Measurements from ENCODE around the gene MTM1. TPM values are rescaled to one million over a fixed set of nuclear protein-coding genes. Genes with fewer than 3 reads are reported as not detected.

MTM1 gene
- total RNA-seq, 1 experiment from 2014 or later, result 11.6 TPM

- H3K4me1 Mint-ChIP-seq (ENCODE audit: insufficient read depth, unreplicated experiment), result no peaks in the 10 kb centered on the region
- intact Hi-C loops (cut with micrococcal nuclease), result no loop called here
- no peak for TF ChIP-seq CTCF (IDR thresholded peaks at IDR 0.05; ENCODE audit: unreplicated experiment)
- BruUV-seq (replicated peaks), result no TSS peak
- ChIA-PET POLR2A (interaction anchor here (1.0 kb wide), 1 partner anchor 13 kb away, joined by 3 read pairs; no protein-coding TSS in a partner anchor), CTCF (interaction anchor here (0.6 to 1.5 kb wide), 5 partner anchors 13 to 284 kb away, joined by 3 to 5 read pairs (median 3); no protein-coding TSS in a partner anchor)
- H3K27ac Mint-ChIP-seq (ENCODE audit: low read depth, unreplicated experiment), result no peak overlapping the region
- H3K36me3 Mint-ChIP-seq (ENCODE audit: insufficient read depth, unreplicated experiment), result peaks cover 20% of the 10 kb centered on the region
- H3K27me3 Mint-ChIP-seq (ENCODE audit: insufficient read depth, unreplicated experiment), result no peaks in the 10 kb centered on the region
- H3K4me3 Mint-ChIP-seq (ENCODE audit: unreplicated experiment), result no peak overlapping the region
- no peak for DNase-seq (ENCODE audit: unreplicated experiment)
- H3K9me3 Mint-ChIP-seq (ENCODE audit: unreplicated experiment), result no peaks in the 10 kb centered on the region
These were observed 80.0 kb downstream of the MTM1 start for GRCh38 chrX:150648296-150648940.

GRCh38 chrX:150649096-150649870 is 80.9 kb downstream of the MTM1 start:
- Mint-ChIP-seq H3K27ac (ENCODE audit: low read depth, unreplicated experiment) (no peak overlapping the region), H3K4me1 (ENCODE audit: insufficient read depth, unreplicated experiment) (no peaks in the 10 kb centered on the region), H3K27me3 (ENCODE audit: insufficient read depth, unreplicated experiment) (no peaks in the 10 kb centered on the region), H3K36me3 (ENCODE audit: insufficient read depth, unreplicated experiment) (peaks cover 20% of the 10 kb centered on the region), H3K9me3 (ENCODE audit: unreplicated experiment) (no peaks in the 10 kb centered on the region), H3K4me3 (ENCODE audit: unreplicated experiment) (no peak overlapping the region)
- CTCF ChIA-PET, result interaction anchor here (0.9 to 1.3 kb wide), 3 partner anchors 49 to 285 kb away, joined by 3 read pairs; no protein-coding TSS in a partner anchor
- POLR2A ChIA-PET, result interaction anchor here (1.0 kb wide), 1 partner anchor 14 kb away, joined by 3 read pairs; no protein-coding TSS in a partner anchor
- no peak for TF ChIP-seq CTCF (IDR thresholded peaks at IDR 0.05; ENCODE audit: unreplicated experiment)
- DNase-seq (ENCODE audit: unreplicated experiment), result no peak
- intact Hi-C loops (cut with micrococcal nuclease), result no loop called here
- no TSS peak for BruUV-seq (replicated peaks)

GRCh38 chrX:150651906-150652305 is 83.5 kb downstream of the MTM1 start:
- Mint-ChIP-seq H3K4me3 (ENCODE audit: unreplicated experiment) (no peak overlapping the region), H3K27ac (ENCODE audit: low read depth, unreplicated experiment) (no peak overlapping the region), H3K9me3 (ENCODE audit: unreplicated experiment) (no peaks in the 10 kb centered on the region), H3K27me3 (ENCODE audit: insufficient read depth, unreplicated experiment) (no peaks in the 10 kb centered on the region), H3K36me3 (ENCODE audit: insufficient read depth, unreplicated experiment) (peaks cover 14% of the 10 kb centered on the region), H3K4me1 (ENCODE audit: insufficient read depth, unreplicated experiment) (no peaks in the 10 kb centered on the region)
- no peak for DNase-seq (ENCODE audit: unreplicated experiment)
- BruUV-seq (replicated peaks), result no TSS peak
- intact Hi-C loops (cut with micrococcal nuclease), result no loop called here
- CTCF ChIA-PET, result interaction anchor here (0.7 to 1.0 kb wide), 2 partner anchors 697 to 701 kb away, joined by 3 to 4 read pairs; no protein-coding TSS in a partner anchor
- TF ChIP-seq CTCF (IDR thresholded peaks at IDR 0.05; ENCODE audit: unreplicated experiment), result no peak
- POLR2A ChIA-PET, result interaction anchor here (0.6 kb wide), 1 partner anchor 1029 kb away, joined by 3 read pairs; no protein-coding TSS in a partner anchor

GRCh38 chrX:150655788-150656187 is 87.4 kb downstream of the MTM1 start:
- ChIA-PET CTCF (no interaction called here), POLR2A (no interaction called here)
- intact Hi-C loops (cut with micrococcal nuclease), result no loop called here
- no peaks in the 10 kb centered on the region for H3K4me1 Mint-ChIP-seq (ENCODE audit: insufficient read depth, unreplicated experiment)
- no TSS peak for BruUV-seq (replicated peaks)
- no peak overlapping the region for H3K4me3 Mint-ChIP-seq (ENCODE audit: unreplicated experiment)
- no peak for TF ChIP-seq CTCF (IDR thresholded peaks at IDR 0.05; ENCODE audit: unreplicated experiment)
- no peaks in the 10 kb centered on the region for H3K27me3 Mint-ChIP-seq (ENCODE audit: insufficient read depth, unreplicated experiment)
- H3K27ac Mint-ChIP-seq (ENCODE audit: low read depth, unreplicated experiment), result no peak overlapping the region
- H3K36me3 Mint-ChIP-seq (ENCODE audit: insufficient read depth, unreplicated experiment), result peaks cover 19% of the 10 kb centered on the region
- no peak for DNase-seq (ENCODE audit: unreplicated experiment)
- H3K9me3 Mint-ChIP-seq (ENCODE audit: unreplicated experiment), result peaks cover 6% of the 10 kb centered on the region

All from MCF 10A (cell line).